Measurements from ENCODE around the gene KCNQ1OT1.

DNA sequence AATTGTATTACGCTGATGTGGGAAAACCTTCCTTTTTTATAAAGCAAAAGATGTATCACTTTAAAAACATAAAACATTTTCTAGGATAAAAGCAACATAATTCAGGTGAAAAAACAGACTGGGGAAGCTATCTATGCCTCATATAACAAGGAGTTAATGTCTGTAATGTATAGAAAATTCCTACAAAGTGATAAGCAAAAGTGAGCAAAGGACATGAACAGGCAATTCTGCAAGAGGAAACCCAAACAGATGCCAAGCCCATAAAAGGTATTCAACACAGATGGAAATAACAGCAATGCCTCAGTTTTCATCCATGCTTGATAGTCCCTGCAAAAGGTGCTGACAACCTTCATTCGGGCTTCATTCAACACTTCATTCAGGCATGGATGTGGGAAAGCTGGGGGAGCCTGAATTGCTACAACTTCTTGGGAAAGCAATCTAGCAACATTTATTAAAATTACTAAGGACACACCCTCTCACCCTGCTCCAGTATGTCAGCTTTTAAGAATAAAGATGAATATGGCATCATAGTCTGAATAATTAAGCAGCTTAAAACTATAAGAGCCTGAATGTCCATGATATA is 39.3 kb downstream of the KCNQ1OT1 start:
- no peak for TF ChIP-seq ZNF8 (CRISPR knock-in tag; IDR thresholded peaks at IDR 0.05)
- TF ChIP-seq GLIS3 (CRISPR knock-in tag; IDR thresholded peaks at IDR 0.05), result no peak
- no peak for TF ChIP-seq PATZ1 (CRISPR knock-in tag; IDR thresholded peaks at IDR 0.05; ENCODE audit: borderline replicate concordance)
- no peak for TF ChIP-seq OSR1 (CRISPR knock-in tag; IDR thresholded peaks at IDR 0.05)
- TF ChIP-seq, protein P1, sequence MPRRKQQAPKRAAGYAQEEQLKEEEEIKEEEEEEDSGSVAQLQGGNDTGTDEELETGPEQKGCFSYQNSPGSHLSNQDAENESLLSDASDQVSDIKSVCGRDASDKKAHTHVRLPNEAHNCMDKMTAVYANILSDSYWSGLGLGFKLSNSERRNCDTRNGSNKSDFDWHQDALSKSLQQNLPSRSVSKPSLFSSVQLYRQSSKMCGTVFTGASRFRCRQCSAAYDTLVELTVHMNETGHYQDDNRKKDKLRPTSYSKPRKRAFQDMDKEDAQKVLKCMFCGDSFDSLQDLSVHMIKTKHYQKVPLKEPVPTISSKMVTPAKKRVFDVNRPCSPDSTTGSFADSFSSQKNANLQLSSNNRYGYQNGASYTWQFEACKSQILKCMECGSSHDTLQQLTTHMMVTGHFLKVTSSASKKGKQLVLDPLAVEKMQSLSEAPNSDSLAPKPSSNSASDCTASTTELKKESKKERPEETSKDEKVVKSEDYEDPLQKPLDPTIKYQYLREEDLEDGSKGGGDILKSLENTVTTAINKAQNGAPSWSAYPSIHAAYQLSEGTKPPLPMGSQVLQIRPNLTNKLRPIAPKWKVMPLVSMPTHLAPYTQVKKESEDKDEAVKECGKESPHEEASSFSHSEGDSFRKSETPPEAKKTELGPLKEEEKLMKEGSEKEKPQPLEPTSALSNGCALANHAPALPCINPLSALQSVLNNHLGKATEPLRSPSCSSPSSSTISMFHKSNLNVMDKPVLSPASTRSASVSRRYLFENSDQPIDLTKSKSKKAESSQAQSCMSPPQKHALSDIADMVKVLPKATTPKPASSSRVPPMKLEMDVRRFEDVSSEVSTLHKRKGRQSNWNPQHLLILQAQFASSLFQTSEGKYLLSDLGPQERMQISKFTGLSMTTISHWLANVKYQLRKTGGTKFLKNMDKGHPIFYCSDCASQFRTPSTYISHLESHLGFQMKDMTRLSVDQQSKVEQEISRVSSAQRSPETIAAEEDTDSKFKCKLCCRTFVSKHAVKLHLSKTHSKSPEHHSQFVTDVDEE (CRISPR knock-in tag; IDR thresholded peaks at IDR 0.05), result no peak
- TF ChIP-seq ARNTL (CRISPR knock-in tag; IDR thresholded peaks at IDR 0.05; ENCODE audit: borderline replicate concordance, low read depth), result no peak
- TF ChIP-seq ZFP30 (CRISPR knock-in tag; IDR thresholded peaks at IDR 0.05), result no peak
- TF ChIP-seq ZFP3 (CRISPR knock-in tag; IDR thresholded peaks at IDR 0.05), result no peak
- TF ChIP-seq ESRRG (CRISPR knock-in tag; IDR thresholded peaks at IDR 0.05), result no peak
- no peak for TF ChIP-seq CREB5 (CRISPR knock-in tag; IDR thresholded peaks at IDR 0.05; ENCODE audit: low read depth)
- no peak for TF ChIP-seq RARB (CRISPR knock-in tag; IDR thresholded peaks at IDR 0.05)
- TF ChIP-seq ZC3H10 (CRISPR knock-in tag; IDR thresholded peaks at IDR 0.05), result no peak
